ENCODE data around the gene COX14.

- TF ChIP-seq, protein P1, sequence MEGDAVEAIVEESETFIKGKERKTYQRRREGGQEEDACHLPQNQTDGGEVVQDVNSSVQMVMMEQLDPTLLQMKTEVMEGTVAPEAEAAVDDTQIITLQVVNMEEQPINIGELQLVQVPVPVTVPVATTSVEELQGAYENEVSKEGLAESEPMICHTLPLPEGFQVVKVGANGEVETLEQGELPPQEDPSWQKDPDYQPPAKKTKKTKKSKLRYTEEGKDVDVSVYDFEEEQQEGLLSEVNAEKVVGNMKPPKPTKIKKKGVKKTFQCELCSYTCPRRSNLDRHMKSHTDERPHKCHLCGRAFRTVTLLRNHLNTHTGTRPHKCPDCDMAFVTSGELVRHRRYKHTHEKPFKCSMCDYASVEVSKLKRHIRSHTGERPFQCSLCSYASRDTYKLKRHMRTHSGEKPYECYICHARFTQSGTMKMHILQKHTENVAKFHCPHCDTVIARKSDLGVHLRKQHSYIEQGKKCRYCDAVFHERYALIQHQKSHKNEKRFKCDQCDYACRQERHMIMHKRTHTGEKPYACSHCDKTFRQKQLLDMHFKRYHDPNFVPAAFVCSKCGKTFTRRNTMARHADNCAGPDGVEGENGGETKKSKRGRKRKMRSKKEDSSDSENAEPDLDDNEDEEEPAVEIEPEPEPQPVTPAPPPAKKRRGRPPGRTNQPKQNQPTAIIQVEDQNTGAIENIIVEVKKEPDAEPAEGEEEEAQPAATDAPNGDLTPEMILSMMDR (IDR thresholded peaks at IDR 0.05) = no peak
- TF ChIP-seq POLR2AphosphoS5 (IDR thresholded peaks at IDR 0.05) (no peak), POLR2A (IDR thresholded peaks at IDR 0.05) (no peak), EP300 (IDR thresholded peaks at IDR 0.05) (no peak)
Measured at GRCh38 chr12:50157259-50157658, 45.2 kb downstream of the COX14 start.

All from suprapubic skin (tissue), 4 donors.